Calu3 (cell line): ENCODE data around the gene C12orf56. TPM values are rescaled to one million over a fixed set of nuclear protein-coding genes. Genes with fewer than 3 reads are reported as not detected.
"Not testable (repeated sequence)": the region's sequence is repeated elsewhere in the genome, so short reads cannot be mapped to it uniquely, and the experiment has no call there.

Source experiments
- BruUV-seq: library from RNA; stranded (reverse); fragments of 400-500 nt; replicated peaks from 2 replicates; lab custom pipeline; 2021; lab: Mats Ljungman, UMichigan
- CTCF ChIA-PET: fragments of 300-600 bp; sonication (Branson Sonifier 250); formaldehyde crosslinking; loops from one replicate; lab custom pipeline; 2022; ENCODE audit warnings: antibody characterized with exemption; lab: Charles Lee
- DNase-seq: peaks from one replicate; pipeline ENCODE4 v3.0.0; 2022
- H3K27ac Mint-ChIP-seq: one replicate; pipeline ENCODE4 v1.8.0; 2022; ENCODE audit warnings: mixed read lengths; ENCODE audit not compliant: unreplicated experiment
- H3K27me3 Mint-ChIP-seq: one replicate; pipeline ENCODE4 v1.8.0; 2022; ENCODE audit warnings: mixed read lengths; ENCODE audit not compliant: unreplicated experiment
- H3K36me3 Mint-ChIP-seq: one replicate; pipeline ENCODE4 v1.8.0; 2022; ENCODE audit warnings: mild to moderate bottlenecking, moderate library complexity, mixed read lengths; ENCODE audit not compliant: insufficient read depth, unreplicated experiment
- H3K4me1 Mint-ChIP-seq: one replicate; pipeline ENCODE4 v1.8.0; 2022; ENCODE audit warnings: mild to moderate bottlenecking, low read depth, mixed read lengths; ENCODE audit not compliant: unreplicated experiment
- H3K4me3 Mint-ChIP-seq: one replicate; pipeline ENCODE4 v1.8.0; 2022; ENCODE audit warnings: mild to moderate bottlenecking, low read depth, moderate library complexity, mixed read lengths; ENCODE audit not compliant: unreplicated experiment
- H3K9me3 Mint-ChIP-seq: one replicate; pipeline ENCODE4 v1.8.0; 2022; ENCODE audit warnings: low read depth, mixed read lengths; ENCODE audit not compliant: unreplicated experiment
- intact Hi-C: fragments of 100-400 bp; cut with micrococcal nuclease; formaldehyde crosslinking; loops from one replicate; pipeline ENCODE4 v1.10.0; 2022; ENCODE audit not compliant: unreplicated experiment
- total RNA-seq: library from RNA; stranded (reverse); gene quantifications from 2 replicates; pipeline ENCODE4 v1.2.3, GENCODE V29; 2022
- TF ChIP-seq, protein P1 (sequence below): fragments of 200-600 bp; IDR thresholded peaks from one replicate; pipeline ENCODE4 v1.8.0; 2022; ENCODE audit warnings: antibody characterized with exemption; ENCODE audit not compliant: unreplicated experiment

Gene C12orf56
- total RNA-seq, 1 experiment from 2014 or later, result 4.7 TPM

GRCh38 chr12:64362721-64363305 lies 27.7 kb downstream of the C12orf56 start:
- intact Hi-C loops, result no loop called here
- no peaks in the 10 kb centered on the region for H3K36me3 Mint-ChIP-seq
- CTCF ChIA-PET, result no interaction called here

GRCh38 chr12:64361173-64361572 lies 29.4 kb downstream of the C12orf56 start:
- H3K27me3 Mint-ChIP-seq, H3K36me3 Mint-ChIP-seq, H3K9me3 Mint-ChIP-seq, H3K4me3 Mint-ChIP-seq, H3K27ac Mint-ChIP-seq, BruUV-seq, DNase-seq, H3K4me1 Mint-ChIP-seq, intact Hi-C loops, CTCF ChIA-PET: not testable (repeated sequence)

More at GRCh38 chr12:64362721-64363305, 27.7 kb downstream of the C12orf56 start:
- H3K9me3 Mint-ChIP-seq, result no peaks in the 10 kb centered on the region
- H3K27ac Mint-ChIP-seq, result no peak overlapping the region
- no peaks in the 10 kb centered on the region for H3K27me3 Mint-ChIP-seq
- no peak overlapping the region for H3K4me3 Mint-ChIP-seq
- DNase-seq, result no peak
- BruUV-seq, result no TSS peak
- no peaks in the 10 kb centered on the region for H3K4me1 Mint-ChIP-seq
- TF ChIP-seq, protein P1, sequence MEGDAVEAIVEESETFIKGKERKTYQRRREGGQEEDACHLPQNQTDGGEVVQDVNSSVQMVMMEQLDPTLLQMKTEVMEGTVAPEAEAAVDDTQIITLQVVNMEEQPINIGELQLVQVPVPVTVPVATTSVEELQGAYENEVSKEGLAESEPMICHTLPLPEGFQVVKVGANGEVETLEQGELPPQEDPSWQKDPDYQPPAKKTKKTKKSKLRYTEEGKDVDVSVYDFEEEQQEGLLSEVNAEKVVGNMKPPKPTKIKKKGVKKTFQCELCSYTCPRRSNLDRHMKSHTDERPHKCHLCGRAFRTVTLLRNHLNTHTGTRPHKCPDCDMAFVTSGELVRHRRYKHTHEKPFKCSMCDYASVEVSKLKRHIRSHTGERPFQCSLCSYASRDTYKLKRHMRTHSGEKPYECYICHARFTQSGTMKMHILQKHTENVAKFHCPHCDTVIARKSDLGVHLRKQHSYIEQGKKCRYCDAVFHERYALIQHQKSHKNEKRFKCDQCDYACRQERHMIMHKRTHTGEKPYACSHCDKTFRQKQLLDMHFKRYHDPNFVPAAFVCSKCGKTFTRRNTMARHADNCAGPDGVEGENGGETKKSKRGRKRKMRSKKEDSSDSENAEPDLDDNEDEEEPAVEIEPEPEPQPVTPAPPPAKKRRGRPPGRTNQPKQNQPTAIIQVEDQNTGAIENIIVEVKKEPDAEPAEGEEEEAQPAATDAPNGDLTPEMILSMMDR, result no peak

DNA sequence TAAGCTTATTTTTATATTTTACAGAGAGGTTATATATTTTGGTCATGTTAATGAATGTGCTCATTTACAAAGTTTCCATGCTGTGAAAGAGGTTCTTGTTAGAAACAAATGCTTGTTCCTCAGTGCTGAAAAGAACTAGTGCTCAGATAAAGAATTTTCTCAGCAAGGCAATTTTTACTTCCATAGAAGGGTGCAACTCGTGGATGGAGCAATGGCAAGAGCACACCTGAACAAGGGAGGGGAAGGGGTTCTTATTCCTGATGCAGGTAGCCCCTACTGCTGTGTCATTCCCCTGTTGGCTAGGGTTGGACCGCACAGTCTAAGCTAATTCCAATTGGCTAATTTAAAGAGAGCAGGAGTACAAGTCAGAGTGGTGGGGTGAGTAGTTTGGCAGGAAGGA lies 34.3 kb downstream of the C12orf56 start:
- intact Hi-C loops, result not testable (repeated sequence)
- CTCF ChIA-PET, result interaction anchor here (0.6 kb wide), 1 partner anchor 50 kb away, joined by 3 read pairs; no protein-coding TSS in a partner anchor

DNA sequence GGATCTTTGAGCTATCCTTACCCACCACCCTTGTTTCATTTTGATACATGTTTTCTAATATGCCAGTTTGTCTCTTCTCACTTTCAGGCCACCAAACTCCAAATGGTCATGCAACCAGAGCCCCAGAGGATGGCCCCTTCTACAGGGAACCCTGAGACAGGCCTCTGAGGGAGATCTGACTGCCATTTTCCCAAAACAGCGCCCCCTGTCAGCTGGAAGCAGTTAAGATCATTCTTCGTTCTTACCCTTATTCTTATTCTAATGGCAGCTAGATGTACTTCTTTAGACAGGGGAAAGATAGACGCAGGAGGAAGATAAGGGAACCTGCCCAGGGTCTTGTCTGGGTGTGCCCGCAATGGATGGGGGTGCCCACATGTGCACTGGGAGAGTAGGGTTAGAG lies 38.4 kb downstream of the C12orf56 start:
- Mint-ChIP-seq H3K9me3 (peaks cover 10% of the 10 kb centered on the region), H3K27ac (no peak overlapping the region), H3K4me3 (no peak overlapping the region), H3K36me3 (peaks cover 5% of the 10 kb centered on the region), H3K27me3 (no peaks in the 10 kb centered on the region), H3K4me1 (no peaks in the 10 kb centered on the region)
- intact Hi-C loops, result no loop called here
- no peak for DNase-seq
- CTCF ChIA-PET, result no interaction called here
- BruUV-seq, result no TSS peak
- TF ChIP-seq, protein P1, result no peak

More for the DNA sequence above, 34.3 kb downstream of the C12orf56 start:
- not testable (repeated sequence) for DNase-seq, H3K27me3 Mint-ChIP-seq, H3K4me3 Mint-ChIP-seq, H3K27ac Mint-ChIP-seq, H3K9me3 Mint-ChIP-seq, H3K36me3 Mint-ChIP-seq, H3K4me1 Mint-ChIP-seq, BruUV-seq

DNA sequence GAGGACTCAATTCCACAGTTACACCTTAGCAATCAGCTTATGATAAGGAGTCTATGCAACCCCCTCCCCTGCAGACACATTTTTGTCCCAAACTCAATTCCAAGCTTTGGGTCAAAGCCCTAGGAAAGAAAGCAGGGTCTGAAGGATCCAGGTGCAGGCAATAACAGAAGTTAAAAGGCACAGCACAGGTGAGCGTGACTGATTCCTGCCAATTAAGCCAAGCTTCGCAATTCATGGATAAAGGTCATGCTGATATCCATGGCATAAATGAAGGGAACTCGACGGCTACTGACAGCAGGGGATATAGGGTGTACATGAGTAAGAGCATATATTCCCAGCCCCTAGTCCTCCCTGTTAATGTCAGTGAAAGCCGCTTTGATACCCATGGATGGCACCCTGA lies 39.3 kb downstream of the C12orf56 start:
- no peak overlapping the region for H3K4me3 Mint-ChIP-seq
- BruUV-seq, result no TSS peak
- CTCF ChIA-PET, result no interaction called here
- intact Hi-C loops, result no loop called here
- H3K27me3 Mint-ChIP-seq, result no peaks in the 10 kb centered on the region
- no peaks in the 10 kb centered on the region for H3K4me1 Mint-ChIP-seq
- H3K36me3 Mint-ChIP-seq, result peaks cover 5% of the 10 kb centered on the region
- TF ChIP-seq, protein P1, result no peak
- no peak overlapping the region for H3K27ac Mint-ChIP-seq
- no peak for DNase-seq
- H3K9me3 Mint-ChIP-seq, result peaks cover 7% of the 10 kb centered on the region
